ENCODE results near the gene ZNF467.

DNA sequence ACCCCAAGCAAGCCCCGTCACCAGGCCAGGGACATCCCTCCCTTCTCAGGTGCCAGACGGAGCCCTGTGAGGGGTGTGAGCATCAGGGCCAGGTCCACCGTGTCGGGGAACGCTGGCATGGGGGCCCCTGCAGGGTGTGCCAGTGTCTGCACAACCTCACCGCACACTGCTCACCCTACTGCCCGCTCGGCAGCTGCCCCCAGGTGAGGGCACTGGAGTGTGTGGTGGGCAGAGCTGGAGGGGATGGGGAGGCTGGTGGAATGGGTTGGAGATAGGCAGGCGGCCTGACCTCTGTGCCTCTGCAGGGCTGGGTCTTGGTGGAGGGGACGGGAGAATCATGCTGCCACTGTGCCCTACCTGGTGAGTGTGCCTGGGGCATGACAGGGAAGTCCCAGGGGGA is 19.9 kb upstream of the ZNF467 start:
- no peak for TF ChIP-seq CTCF (IDR thresholded peaks at IDR 0.05)
- TF ChIP-seq POLR2A (IDR thresholded peaks at IDR 0.05), result no peak

Data from esophagus squamous epithelium (tissue), 4 donors.